Ishikawa (cell line): ENCODE results near the gene FAM219A.
A peak's percentile ranks its signal among the peaks of the same experiment; 100 is the strongest.

Experiments used
- CEBPB ChIP-seq: IDR thresholded peaks from 2 replicates; pipeline ENCODE4 v1.6.1; 2012
- CREB1 ChIP-seq: IDR thresholded peaks from 2 replicates; pipeline ENCODE4 v1.6.1; 2012; ENCODE audit warnings: low read depth
- EGR1 ChIP-seq: IDR thresholded peaks from 2 replicates; pipeline ENCODE4 v1.6.1; 2012
- EP300 ChIP-seq: IDR thresholded peaks from 2 replicates; pipeline ENCODE4 v1.6.1; 2012; ENCODE audit warnings: borderline replicate concordance
- FOXM1 ChIP-seq: IDR thresholded peaks from 2 replicates; pipeline ENCODE4 v1.6.1; 2012; ENCODE audit warnings: low read depth, borderline replicate concordance
- MAX ChIP-seq: IDR thresholded peaks from 2 replicates; pipeline ENCODE4 v1.6.1; 2012
- NFIC ChIP-seq: IDR thresholded peaks from 2 replicates; pipeline ENCODE4 v1.6.1; 2012
- RAD21 ChIP-seq: IDR thresholded peaks from 2 replicates; pipeline ENCODE4 v1.6.1; 2012; ENCODE audit warnings: low read depth
- REST ChIP-seq: IDR thresholded peaks from 2 replicates; pipeline ENCODE4 v1.6.1; 2012; ENCODE audit warnings: low read depth, mild to moderate bottlenecking
- TAF1 ChIP-seq: IDR thresholded peaks from 2 replicates; pipeline ENCODE4 v1.6.1; 2012; ENCODE audit warnings: low read depth, mild to moderate bottlenecking
- TCF12 ChIP-seq: IDR thresholded peaks from 2 replicates; pipeline ENCODE4 v1.6.1; 2012; ENCODE audit warnings: low read depth
- TEAD4 ChIP-seq: IDR thresholded peaks from 2 replicates; pipeline ENCODE4 v1.6.1; 2012
- USF1 ChIP-seq: IDR thresholded peaks from 2 replicates; pipeline ENCODE4 v1.6.1; 2012
- YY1 ChIP-seq: IDR thresholded peaks from 2 replicates; pipeline ENCODE4 v1.6.1; 2012; ENCODE audit warnings: low read depth
- ZBTB7A ChIP-seq: IDR thresholded peaks from 2 replicates; pipeline ENCODE4 v1.6.1; 2012; ENCODE audit warnings: low read depth

Gene FAM219A

GRCh38 chr9:34451545-34451944 lies 6.8 kb downstream of the FAM219A start:
- TF ChIP-seq MAX (no peak), NFIC (no peak), REST (no peak), TAF1 (no peak), EGR1 (no peak), CEBPB (no peak), RAD21 (no peak), USF1 (no peak)

- TF ChIP-seq TAF1 (no peak), MAX (0 out of 2 replicates have a peak, but pooled peaks have one; percentile 29)
These were observed 7.2 kb downstream of the FAM219A start for GRCh38 chr9:34451135-34451534.

GRCh38 chr9:34450644-34451043 lies 7.7 kb downstream of the FAM219A start:
- TF ChIP-seq EGR1, result no peak
- no peak for TF ChIP-seq NFIC
- no peak for TF ChIP-seq TAF1
- TF ChIP-seq CEBPB, result no peak
- TF ChIP-seq EP300, result no peak
- TF ChIP-seq MAX, result no peak
- no peak for TF ChIP-seq RAD21
- no peak for TF ChIP-seq REST
- no peak for TF ChIP-seq CREB1
- TF ChIP-seq ZBTB7A, result no peak
- no peak for TF ChIP-seq YY1
- no peak for TF ChIP-seq TCF12
- TF ChIP-seq USF1, result no peak
- TF ChIP-seq TEAD4, result no peak
- no peak for TF ChIP-seq FOXM1

- TF ChIP-seq TEAD4, result no peak
- TF ChIP-seq EP300, result no peak
- TF ChIP-seq CREB1, result no peak
- TF ChIP-seq FOXM1, result no peak
- TF ChIP-seq MAX, result no peak
- TF ChIP-seq TAF1, result no peak
- no peak for TF ChIP-seq ZBTB7A
- TF ChIP-seq YY1, result no peak
- no peak for TF ChIP-seq RAD21
- no peak for TF ChIP-seq USF1
- no peak for TF ChIP-seq EGR1
These were observed 11.4 kb downstream of the FAM219A start for GRCh38 chr9:34446951-34447350.

GRCh38 chr9:34446468-34446891 lies 11.9 kb downstream of the FAM219A start:
- no peak for TF ChIP-seq YY1
- no peak for TF ChIP-seq TCF12
- TF ChIP-seq TEAD4, result no peak
- no peak for TF ChIP-seq ZBTB7A

GRCh38 chr9:34443976-34444375 lies 14.4 kb downstream of the FAM219A start:
- TF ChIP-seq CEBPB (no peak), ZBTB7A (no peak), YY1 (no peak), RAD21 (no peak), MAX (no peak), TCF12 (no peak), USF1 (no peak), CREB1 (no peak), TAF1 (no peak), EGR1 (no peak), REST (no peak), TEAD4 (no peak), NFIC (no peak), FOXM1 (no peak)
